Uterus (tissue), 2 donors: Measurements from ENCODE around the gene KIRREL3.

Experiments used
- POLR2A ChIP-seq, 2 donors: fragments of 450-650 bp; IDR thresholded peaks; one replicate each; pipeline ENCODE4 v1.6.1; 2016; ENCODE audit warnings: antibody characterized with exemption in 2 of 2, mild to moderate bottlenecking in 1 of 2, moderate library complexity in 1 of 2
- TF ChIP-seq, protein P1 (sequence below), 4 experiments: fragments of 200-600 bp in 2 of 4; fragments of 450-650 bp in 2 of 4; sonication (generic) in 2 of 4; IDR thresholded peaks; one replicate each; pipeline ENCODE4 v1.5.1; 2016 to 2019; ENCODE audit warnings: antibody characterized with exemption in 4 of 4, mild to moderate bottlenecking in 2 of 4, moderate library complexity in 1 of 4

DNA sequence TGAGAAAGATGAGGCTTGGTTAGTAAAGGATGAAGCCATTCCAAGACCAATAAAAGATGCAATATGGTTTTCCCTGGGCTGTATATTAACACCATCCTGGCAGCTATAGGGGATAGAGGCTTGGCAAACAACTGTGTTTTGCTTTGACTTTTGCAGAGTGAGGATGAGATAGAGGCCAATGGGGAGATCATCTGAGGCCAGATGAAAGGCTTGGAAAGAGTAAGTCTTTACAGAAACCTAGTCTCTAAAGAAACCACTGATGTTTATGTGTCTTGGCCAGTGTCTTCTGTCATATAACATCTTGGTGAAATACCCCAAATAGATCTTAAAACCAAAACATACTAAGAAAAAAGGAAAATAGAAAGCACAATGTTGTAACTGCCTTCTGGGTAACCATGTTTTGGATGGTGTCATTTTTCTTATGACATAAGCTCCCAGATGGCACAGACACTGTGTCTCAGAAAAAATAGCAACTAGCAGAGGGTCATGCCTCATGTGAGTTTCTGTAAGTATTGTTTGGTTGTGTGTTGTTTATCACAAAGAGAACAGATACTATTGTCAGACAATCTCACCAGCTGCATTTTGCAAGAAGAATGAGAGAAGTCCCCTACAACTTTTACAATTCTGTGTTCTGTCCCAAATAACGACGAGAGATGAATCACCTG is 339.7 kb downstream of the KIRREL3 start:
- TF ChIP-seq, protein P1, sequence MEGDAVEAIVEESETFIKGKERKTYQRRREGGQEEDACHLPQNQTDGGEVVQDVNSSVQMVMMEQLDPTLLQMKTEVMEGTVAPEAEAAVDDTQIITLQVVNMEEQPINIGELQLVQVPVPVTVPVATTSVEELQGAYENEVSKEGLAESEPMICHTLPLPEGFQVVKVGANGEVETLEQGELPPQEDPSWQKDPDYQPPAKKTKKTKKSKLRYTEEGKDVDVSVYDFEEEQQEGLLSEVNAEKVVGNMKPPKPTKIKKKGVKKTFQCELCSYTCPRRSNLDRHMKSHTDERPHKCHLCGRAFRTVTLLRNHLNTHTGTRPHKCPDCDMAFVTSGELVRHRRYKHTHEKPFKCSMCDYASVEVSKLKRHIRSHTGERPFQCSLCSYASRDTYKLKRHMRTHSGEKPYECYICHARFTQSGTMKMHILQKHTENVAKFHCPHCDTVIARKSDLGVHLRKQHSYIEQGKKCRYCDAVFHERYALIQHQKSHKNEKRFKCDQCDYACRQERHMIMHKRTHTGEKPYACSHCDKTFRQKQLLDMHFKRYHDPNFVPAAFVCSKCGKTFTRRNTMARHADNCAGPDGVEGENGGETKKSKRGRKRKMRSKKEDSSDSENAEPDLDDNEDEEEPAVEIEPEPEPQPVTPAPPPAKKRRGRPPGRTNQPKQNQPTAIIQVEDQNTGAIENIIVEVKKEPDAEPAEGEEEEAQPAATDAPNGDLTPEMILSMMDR (IDR thresholded peaks at IDR 0.05), result no peak
- TF ChIP-seq POLR2A (IDR thresholded peaks at IDR 0.05), result no peak
